HEK293 (cell line): ENCODE results near the gene KITLG.

Experiments
- CTCF ChIA-PET: fragments of 350-600 bp; formaldehyde crosslinking; extraction: SDS; loops from one replicate; lab custom pipeline; 2021; ENCODE audit warnings: antibody characterized with exemption; lab: Yijun Ruan, JAX
- POLR2A ChIA-PET: fragments of 300-600 bp; formaldehyde crosslinking; extraction: SDS; loops from one replicate; lab custom pipeline; 2020; ENCODE audit warnings: antibody characterized with exemption, inconsistent platforms; lab: Yijun Ruan, JAX
- H3K27ac ChIP-seq: fragments of 200-500 bp; sonication (Bioruptor generic); 2 replicates; pipeline ENCODE4 v1.5.1; 2014; ENCODE audit warnings: low read depth, low read length, control low read depth, inconsistent platforms; ENCODE audit errors: extremely low read depth
- H3K36me3 ChIP-seq, 2 experiments: fragments of 200-500 bp in 1 of 2; sonication (Bioruptor generic) in 1 of 2; 1 replicate in 1 of 2; 2 replicates in 1 of 2; pipeline ENCODE4 v1.5.1; 2014 to 2017; ENCODE audit warnings: inconsistent platforms in 2 of 2, low read length in 2 of 2; ENCODE audit not compliant: control insufficient read depth in 2 of 2, insufficient read depth in 1 of 2
- H3K4me1 ChIP-seq: fragments of 200-500 bp; sonication (Bioruptor generic); 2 replicates; pipeline ENCODE4 v1.5.1; 2014; ENCODE audit warnings: mild to moderate bottlenecking, low read length, inconsistent platforms; ENCODE audit not compliant: control insufficient read depth, insufficient read depth
- H3K4me3 ChIP-seq: 2 replicates; pipeline ENCODE4 v1.5.1; 2011; ENCODE audit warnings: low read depth, mild to moderate bottlenecking, control low read depth, low read length, moderate library complexity
- H3K9me3 ChIP-seq: fragments of 200-500 bp; sonication (Bioruptor generic); 2 replicates; pipeline ENCODE4 v1.5.1; 2014; ENCODE audit warnings: low read depth, low read length, inconsistent platforms; ENCODE audit not compliant: control insufficient read depth, insufficient read depth
- GLI2 ChIP-seq: fragments of 450-650 bp; formaldehyde crosslinking; IDR thresholded peaks from 2 replicates; pipeline ENCODE4; 2017; ENCODE audit warnings: missing biosample characterization, missing genetic modification characterization, low read depth, borderline replicate concordance
- GLI4 ChIP-seq: fragments of 450-650 bp; formaldehyde crosslinking; IDR thresholded peaks from 2 replicates; pipeline ENCODE4 v1.5.1; 2016; ENCODE audit warnings: missing biosample characterization, missing genetic modification characterization
- KLF7 ChIP-seq: fragments of 450-650 bp; formaldehyde crosslinking; IDR thresholded peaks from 2 replicates; pipeline ENCODE4 v1.5.1; 2016; ENCODE audit warnings: missing biosample characterization, missing genetic modification characterization, borderline replicate concordance
- SALL2 ChIP-seq: fragments of 450-650 bp; formaldehyde crosslinking; IDR thresholded peaks from 2 replicates; pipeline ENCODE4 v1.5.0; 2017; ENCODE audit warnings: missing biosample characterization, mild to moderate bottlenecking, missing genetic modification characterization, borderline replicate concordance
- SP3 ChIP-seq: fragments of 450-650 bp; formaldehyde crosslinking; IDR thresholded peaks from 2 replicates; pipeline ENCODE4 v1.5.1; 2016; ENCODE audit warnings: missing biosample characterization, missing genetic modification characterization
- ZBTB17 ChIP-seq: fragments of 450-650 bp; formaldehyde crosslinking; IDR thresholded peaks from 2 replicates; pipeline ENCODE4 v1.5.1; 2016; ENCODE audit warnings: missing biosample characterization, missing genetic modification characterization
- ZNF112 ChIP-seq: fragments of 450-650 bp; formaldehyde crosslinking; IDR thresholded peaks from 2 replicates; pipeline ENCODE4 v1.5.0; 2017; ENCODE audit warnings: missing biosample characterization, missing genetic modification characterization
- ZNF16 ChIP-seq: fragments of 450-650 bp; formaldehyde crosslinking; IDR thresholded peaks from 2 replicates; pipeline ENCODE4 v1.5.1; 2016; ENCODE audit warnings: low read depth, missing biosample characterization, missing genetic modification characterization
- ZNF169 ChIP-seq: fragments of 450-650 bp; formaldehyde crosslinking; IDR thresholded peaks from 2 replicates; pipeline ENCODE4 v1.5.1; 2016; ENCODE audit warnings: missing biosample characterization, missing genetic modification characterization
- ZNF221 ChIP-seq: fragments of 450-650 bp; formaldehyde crosslinking; IDR thresholded peaks from 2 replicates; pipeline ENCODE4 v1.5.1; 2017; ENCODE audit warnings: missing biosample characterization, missing genetic modification characterization, borderline replicate concordance
- ZNF433 ChIP-seq: fragments of 450-650 bp; formaldehyde crosslinking; IDR thresholded peaks from 2 replicates; pipeline ENCODE4 v1.5.1; 2016; ENCODE audit warnings: missing biosample characterization, missing genetic modification characterization, low read depth
- ZNF558 ChIP-seq: fragments of 450-650 bp; formaldehyde crosslinking; IDR thresholded peaks from 2 replicates; pipeline ENCODE4 v1.5.1; 2016; ENCODE audit warnings: missing biosample characterization, missing genetic modification characterization
- ZNF585B ChIP-seq: fragments of 450-650 bp; formaldehyde crosslinking; IDR thresholded peaks from 2 replicates; pipeline ENCODE4 v1.5.1; 2016; ENCODE audit warnings: missing biosample characterization, missing genetic modification characterization
- ZNF701 ChIP-seq: fragments of 450-650 bp; formaldehyde crosslinking; IDR thresholded peaks from 2 replicates; pipeline ENCODE4 v1.5.1; 2016; ENCODE audit warnings: missing biosample characterization, missing genetic modification characterization
- ZNF747 ChIP-seq: fragments of 450-650 bp; formaldehyde crosslinking; IDR thresholded peaks from 2 replicates; pipeline ENCODE4 v1.5.1; 2016; ENCODE audit warnings: missing biosample characterization, missing genetic modification characterization
- ZSCAN16 ChIP-seq: fragments of 450-650 bp; formaldehyde crosslinking; IDR thresholded peaks from 2 replicates; pipeline ENCODE4 v1.5.1; 2016; ENCODE audit warnings: missing biosample characterization, missing genetic modification characterization
- TF ChIP-seq, protein P1 (sequence below): fragments of 450-650 bp; formaldehyde crosslinking; IDR thresholded peaks from 2 replicates; pipeline ENCODE4 v1.5.1; 2016; ENCODE audit warnings: missing biosample characterization, missing genetic modification characterization
- TF ChIP-seq, protein P2 (sequence below): fragments of 450-650 bp; formaldehyde crosslinking; IDR thresholded peaks from 2 replicates; pipeline ENCODE4; 2016; ENCODE audit warnings: missing biosample characterization, missing genetic modification characterization
- TF ChIP-seq, protein P3 (sequence below): fragments of 450-650 bp; formaldehyde crosslinking; IDR thresholded peaks from 2 replicates; pipeline ENCODE4 v1.5.1; 2016; ENCODE audit warnings: missing biosample characterization, missing genetic modification characterization
- TF ChIP-seq, protein P4 (sequence below): fragments of 450-650 bp; formaldehyde crosslinking; conservative IDR thresholded peaks from 2 replicates; pipeline ENCODE4 v1.5.1; 2016; ENCODE audit warnings: low read depth, missing biosample characterization, missing genetic modification characterization
- TF ChIP-seq, protein P5 (sequence below): fragments of 450-650 bp; formaldehyde crosslinking; IDR thresholded peaks from 2 replicates; pipeline ENCODE4 v1.5.1; 2016; ENCODE audit warnings: missing biosample characterization, missing genetic modification characterization

Gene KITLG

DNA sequence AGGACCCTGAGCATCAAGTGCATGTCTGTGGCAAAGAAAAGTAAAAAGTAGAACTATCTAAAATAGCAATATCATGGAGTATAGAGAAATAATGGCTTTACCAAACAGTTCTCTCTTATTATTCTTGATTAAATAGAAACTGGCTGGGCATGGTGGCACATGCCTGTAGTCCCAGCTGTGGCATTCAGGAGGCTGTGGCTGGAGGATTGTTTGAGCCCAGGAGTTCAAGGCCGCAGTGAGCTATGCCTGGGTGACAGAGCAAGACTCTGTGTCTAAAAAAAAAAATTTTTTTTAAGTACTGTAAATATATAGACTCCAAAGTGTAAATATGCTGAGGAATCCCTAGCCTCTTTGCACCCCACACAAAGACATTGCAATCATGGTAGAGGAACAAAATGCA lies 121.9 kb downstream of the KITLG start (continued):
- TF ChIP-seq, protein P1, sequence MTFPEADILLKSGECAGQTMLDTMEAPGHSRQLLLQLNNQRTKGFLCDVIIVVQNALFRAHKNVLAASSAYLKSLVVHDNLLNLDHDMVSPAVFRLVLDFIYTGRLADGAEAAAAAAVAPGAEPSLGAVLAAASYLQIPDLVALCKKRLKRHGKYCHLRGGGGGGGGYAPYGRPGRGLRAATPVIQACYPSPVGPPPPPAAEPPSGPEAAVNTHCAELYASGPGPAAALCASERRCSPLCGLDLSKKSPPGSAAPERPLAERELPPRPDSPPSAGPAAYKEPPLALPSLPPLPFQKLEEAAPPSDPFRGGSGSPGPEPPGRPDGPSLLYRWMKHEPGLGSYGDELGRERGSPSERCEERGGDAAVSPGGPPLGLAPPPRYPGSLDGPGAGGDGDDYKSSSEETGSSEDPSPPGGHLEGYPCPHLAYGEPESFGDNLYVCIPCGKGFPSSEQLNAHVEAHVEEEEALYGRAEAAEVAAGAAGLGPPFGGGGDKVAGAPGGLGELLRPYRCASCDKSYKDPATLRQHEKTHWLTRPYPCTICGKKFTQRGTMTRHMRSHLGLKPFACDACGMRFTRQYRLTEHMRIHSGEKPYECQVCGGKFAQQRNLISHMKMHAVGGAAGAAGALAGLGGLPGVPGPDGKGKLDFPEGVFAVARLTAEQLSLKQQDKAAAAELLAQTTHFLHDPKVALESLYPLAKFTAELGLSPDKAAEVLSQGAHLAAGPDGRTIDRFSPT (tag by site-specific recombination) = no peak
- TF ChIP-seq ZNF585B (no peak), ZNF747 (tag by site-specific recombination) (no peak)

DNA sequence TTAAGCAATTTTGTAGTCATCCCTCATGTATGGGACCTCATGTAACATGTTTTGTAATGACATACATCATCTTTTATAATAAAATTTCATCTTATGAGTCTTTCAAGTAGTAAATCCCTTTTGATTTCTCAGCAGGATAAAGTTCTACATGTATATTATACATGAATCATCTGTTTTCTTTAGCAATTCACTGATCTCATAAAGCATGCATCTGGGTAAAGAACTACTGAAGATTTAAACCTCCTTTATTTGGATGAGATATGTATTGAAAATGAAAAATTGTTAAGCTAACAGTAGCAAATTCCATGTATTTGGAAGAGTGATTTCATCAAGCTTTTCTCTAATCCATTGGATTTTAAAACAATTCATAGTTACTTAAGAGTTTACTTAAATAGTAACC lies 126.9 kb downstream of the KITLG start:
- H3K4me3 ChIP-seq = no peak overlapping the region
- H3K4me1 ChIP-seq = 0 out of 2 replicates have a peak, but pooled peaks cover 3% of the 10 kb centered on the region
- no peak for TF ChIP-seq KLF7 (tag by site-specific recombination)
- TF ChIP-seq ZBTB17 (tag by site-specific recombination) = no peak
- TF ChIP-seq ZNF169 (tag by site-specific recombination) = no peak
- TF ChIP-seq ZNF221 (tag by site-specific recombination) = no peak
- TF ChIP-seq ZSCAN16 = no peak
- TF ChIP-seq ZNF112 (tag by site-specific recombination) = no peak
- no peak for TF ChIP-seq GLI4 (tag by site-specific recombination)
- TF ChIP-seq, protein P2, sequence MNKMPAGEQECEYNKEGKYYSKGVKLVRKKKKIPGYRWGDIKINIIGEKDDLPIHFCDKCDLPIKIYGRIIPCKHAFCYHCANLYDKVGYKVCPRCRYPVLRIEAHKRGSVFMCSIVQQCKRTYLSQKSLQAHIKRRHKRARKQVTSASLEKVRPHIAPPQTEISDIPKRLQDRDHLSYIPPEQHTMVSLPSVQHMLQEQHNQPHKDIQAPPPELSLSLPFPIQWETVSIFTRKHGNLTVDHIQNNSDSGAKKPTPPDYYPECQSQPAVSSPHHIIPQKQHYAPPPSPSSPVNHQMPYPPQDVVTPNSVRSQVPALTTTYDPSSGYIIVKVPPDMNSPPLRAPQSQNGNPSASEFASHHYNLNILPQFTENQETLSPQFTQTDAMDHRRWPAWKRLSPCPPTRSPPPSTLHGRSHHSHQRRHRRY (tag by site-specific recombination) = no peak
- TF ChIP-seq, protein P3, sequence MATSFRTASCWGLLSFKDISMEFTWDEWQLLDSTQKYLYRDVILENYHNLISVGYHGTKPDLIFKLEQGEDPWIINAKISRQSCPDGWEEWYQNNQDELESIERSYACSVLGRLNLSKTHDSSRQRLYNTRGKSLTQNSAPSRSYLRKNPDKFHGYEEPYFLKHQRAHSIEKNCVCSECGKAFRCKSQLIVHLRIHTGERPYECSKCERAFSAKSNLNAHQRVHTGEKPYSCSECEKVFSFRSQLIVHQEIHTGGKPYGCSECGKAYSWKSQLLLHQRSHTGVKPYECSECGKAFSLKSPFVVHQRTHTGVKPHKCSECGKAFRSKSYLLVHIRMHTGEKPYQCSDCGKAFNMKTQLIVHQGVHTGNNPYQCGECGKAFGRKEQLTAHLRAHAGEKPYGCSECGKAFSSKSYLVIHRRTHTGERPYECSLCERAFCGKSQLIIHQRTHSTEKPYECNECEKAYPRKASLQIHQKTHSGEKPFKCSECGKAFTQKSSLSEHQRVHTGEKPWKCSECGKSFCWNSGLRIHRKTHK (tag by site-specific recombination) = no peak
- TF ChIP-seq ZNF558 = no peak
- TF ChIP-seq GLI2 = no peak
- TF ChIP-seq, protein P4, sequence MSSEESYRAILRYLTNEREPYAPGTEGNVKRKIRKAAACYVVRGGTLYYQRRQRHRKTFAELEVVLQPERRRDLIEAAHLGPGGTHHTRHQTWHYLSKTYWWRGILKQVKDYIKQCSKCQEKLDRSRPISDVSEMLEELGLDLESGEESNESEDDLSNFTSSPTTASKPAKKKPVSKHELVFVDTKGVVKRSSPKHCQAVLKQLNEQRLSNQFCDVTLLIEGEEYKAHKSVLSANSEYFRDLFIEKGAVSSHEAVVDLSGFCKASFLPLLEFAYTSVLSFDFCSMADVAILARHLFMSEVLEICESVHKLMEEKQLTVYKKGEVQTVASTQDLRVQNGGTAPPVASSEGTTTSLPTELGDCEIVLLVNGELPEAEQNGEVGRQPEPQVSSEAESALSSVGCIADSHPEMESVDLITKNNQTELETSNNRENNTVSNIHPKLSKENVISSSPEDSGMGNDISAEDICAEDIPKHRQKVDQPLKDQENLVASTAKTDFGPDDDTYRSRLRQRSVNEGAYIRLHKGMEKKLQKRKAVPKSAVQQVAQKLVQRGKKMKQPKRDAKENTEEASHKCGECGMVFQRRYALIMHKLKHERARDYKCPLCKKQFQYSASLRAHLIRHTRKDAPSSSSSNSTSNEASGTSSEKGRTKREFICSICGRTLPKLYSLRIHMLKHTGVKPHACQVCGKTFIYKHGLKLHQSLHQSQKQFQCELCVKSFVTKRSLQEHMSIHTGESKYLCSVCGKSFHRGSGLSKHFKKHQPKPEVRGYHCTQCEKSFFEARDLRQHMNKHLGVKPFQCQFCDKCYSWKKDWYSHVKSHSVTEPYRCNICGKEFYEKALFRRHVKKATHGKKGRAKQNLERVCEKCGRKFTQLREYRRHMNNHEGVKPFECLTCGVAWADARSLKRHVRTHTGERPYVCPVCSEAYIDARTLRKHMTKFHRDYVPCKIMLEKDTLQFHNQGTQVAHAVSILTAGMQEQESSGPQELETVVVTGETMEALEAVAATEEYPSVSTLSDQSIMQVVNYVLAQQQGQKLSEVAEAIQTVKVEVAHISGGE = no peak
- no peak for TF ChIP-seq ZNF585B
- TF ChIP-seq ZNF701 (tag by site-specific recombination) = no peak
- TF ChIP-seq ZNF433 = no peak
- CTCF ChIA-PET = interaction anchor here (0.6 kb wide), 1 partner anchor 67 kb away, joined by 3 read pairs; no protein-coding TSS in a partner anchor
- H3K27ac ChIP-seq = no peak overlapping the region
- POLR2A ChIA-PET = no interaction called here
- no peaks in the 10 kb centered on the region for H3K9me3 ChIP-seq
- H3K36me3 ChIP-seq = no peaks in the 10 kb centered on the region

DNA sequence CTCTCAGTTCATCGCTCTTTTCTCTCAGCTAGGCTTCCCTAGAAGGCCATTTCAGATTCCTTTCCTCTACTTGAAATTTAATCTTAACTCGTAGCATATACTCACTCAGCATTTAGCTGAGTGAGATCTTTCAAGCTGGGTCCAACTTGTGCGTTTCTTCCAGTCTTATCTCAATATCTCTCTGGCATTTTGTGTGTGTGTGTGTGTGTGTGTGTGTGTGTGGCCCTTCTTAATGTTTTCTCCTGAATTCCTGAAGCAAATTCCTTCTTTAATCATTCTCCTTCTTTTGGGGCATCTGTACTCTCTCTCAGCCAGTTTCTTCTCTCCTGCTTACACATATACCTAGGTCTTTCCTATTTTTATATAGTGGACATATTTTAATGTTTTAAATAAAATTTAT lies 129.1 kb downstream of the KITLG start:
- H3K4me1 ChIP-seq = 0 out of 2 replicates have a peak, but pooled peaks cover 6% of the 10 kb centered on the region
- no peak overlapping the region for H3K4me3 ChIP-seq
- CTCF ChIA-PET = interaction anchor here (0.7 kb wide), 1 partner anchor 363 kb away, joined by 3 read pairs; no protein-coding TSS in a partner anchor
- no peaks in the 10 kb centered on the region for H3K9me3 ChIP-seq
- no peak overlapping the region for H3K27ac ChIP-seq
- TF ChIP-seq ZNF558 (no peak), ZNF16 (no peak), SP3 (tag by site-specific recombination) (no peak), SALL2 (no peak)
- TF ChIP-seq, protein P5, sequence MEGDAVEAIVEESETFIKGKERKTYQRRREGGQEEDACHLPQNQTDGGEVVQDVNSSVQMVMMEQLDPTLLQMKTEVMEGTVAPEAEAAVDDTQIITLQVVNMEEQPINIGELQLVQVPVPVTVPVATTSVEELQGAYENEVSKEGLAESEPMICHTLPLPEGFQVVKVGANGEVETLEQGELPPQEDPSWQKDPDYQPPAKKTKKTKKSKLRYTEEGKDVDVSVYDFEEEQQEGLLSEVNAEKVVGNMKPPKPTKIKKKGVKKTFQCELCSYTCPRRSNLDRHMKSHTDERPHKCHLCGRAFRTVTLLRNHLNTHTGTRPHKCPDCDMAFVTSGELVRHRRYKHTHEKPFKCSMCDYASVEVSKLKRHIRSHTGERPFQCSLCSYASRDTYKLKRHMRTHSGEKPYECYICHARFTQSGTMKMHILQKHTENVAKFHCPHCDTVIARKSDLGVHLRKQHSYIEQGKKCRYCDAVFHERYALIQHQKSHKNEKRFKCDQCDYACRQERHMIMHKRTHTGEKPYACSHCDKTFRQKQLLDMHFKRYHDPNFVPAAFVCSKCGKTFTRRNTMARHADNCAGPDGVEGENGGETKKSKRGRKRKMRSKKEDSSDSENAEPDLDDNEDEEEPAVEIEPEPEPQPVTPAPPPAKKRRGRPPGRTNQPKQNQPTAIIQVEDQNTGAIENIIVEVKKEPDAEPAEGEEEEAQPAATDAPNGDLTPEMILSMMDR (tag by site-specific recombination) = no peak
- no peaks in the 10 kb centered on the region for H3K36me3 ChIP-seq
- POLR2A ChIA-PET = no interaction called here
